ENCODE data around the gene RYR2. TPM values are rescaled to one million over a fixed set of nuclear protein-coding genes. Genes with fewer than 3 reads are reported as not detected.

RYR2 gene
- polyA plus RNA-seq, 1 of the 3 experiments (the other 2 are of a cell fraction): under 0.01 TPM

GRCh38 chr1:237799762-237800474, 757.9 kb downstream of the RYR2 start:
- Histone ChIP-seq H2AFZ (ENCODE audit: low read depth) (peak overlapping the region; percentile 93), H3K9me2 (no peaks in the 10 kb centered on the region), H3K27ac (ENCODE audit: low read depth in 2 of 2, low read length in 1 of 2) (no peak overlapping the region), H4K20me1 (ENCODE audit: insufficient read depth) (no peaks in the 10 kb centered on the region), H3K27me3 (ENCODE audit: insufficient read depth) (no peaks in the 10 kb centered on the region), H3F3A (replicated peaks; ENCODE audit: insufficient read depth) (no peaks in the 10 kb centered on the region), H3K9ac (no peak overlapping the region), H3K4me3 (ENCODE audit: low read depth in 2 of 2, low read length in 1 of 2) (peak overlapping the region in 1 of 2 experiments; percentile 11; a peak in 1 of 4 replicates), H3K9me3 (no peaks in the 10 kb centered on the region), H3K79me2 (ENCODE audit: insufficient read depth) (no peaks in the 10 kb centered on the region), H3K36me3 (replicated peaks in 1 of 2; ENCODE audit: control insufficient read depth in 1 of 2, insufficient read depth in 2 of 2, low read length in 1 of 2) (no peaks in the 10 kb centered on the region), H3K4me1 (ENCODE audit: control insufficient read depth in 1 of 2, insufficient read depth in 2 of 2, low read depth in 1 of 2, low read length in 1 of 2) (peaks cover 0 to 2% of the 10 kb centered on the region in 2 experiments; a peak in 2 of 4 replicates), H3K4me2 (no peak overlapping the region)
- CTCF ChIA-PET: interaction anchor here (0.6 to 3.0 kb wide), 24 partner anchors 9 to 1331 kb away, joined by 3 to 38 read pairs (median 4); no protein-coding TSS in a partner anchor
- 15% methylated on average over 4 of the region's 5 CpGs for WGBS (ENCODE audit: low lambda C conversion rate)
- POLR2A ChIA-PET: no interaction called here
- DNase-seq: peak; percentile 91
- TF ChIP-seq ELF1 (IDR thresholded peaks at IDR 0.05) (no peak), FOXM1 (IDR thresholded peaks at IDR 0.05; ENCODE audit: low read depth) (no peak), USF1 (IDR thresholded peaks at IDR 0.05; ENCODE audit: borderline replicate concordance, low read depth) (no peak), CTCF (IDR thresholded peaks at IDR 0.05) (peak; percentile 68), IRF3 (IDR thresholded peaks at IDR 0.05; ENCODE audit: low read depth, low read length) (no peak), SMC3 (IDR thresholded peaks at IDR 0.05; ENCODE audit: low read depth, low read length) (peak; percentile 77; the same call in 1 of the 2 replicates), YY1 (IDR thresholded peaks at IDR 0.05; ENCODE audit: low read depth) (no peak), GABPA (IDR thresholded peaks at IDR 0.05; ENCODE audit: low read depth) (no peak), USF2 (IDR thresholded peaks at IDR 0.05; ENCODE audit: borderline replicate concordance, low read depth, low read length) (no peak), TEAD4 (IDR thresholded peaks at IDR 0.05; ENCODE audit: borderline replicate concordance, insufficient read depth) (no peak), RFX5 (IDR thresholded peaks at IDR 0.05; ENCODE audit: low read length) (peak; percentile 84), MEF2A (IDR thresholded peaks at IDR 0.05; ENCODE audit: borderline replicate concordance, low read depth) (no peak), RCOR1 (IDR thresholded peaks at IDR 0.05; ENCODE audit: low read length) (no peak), FOXJ3 (CRISPR knock-in tag; IDR thresholded peaks at IDR 0.05) (no peak), MAX (IDR thresholded peaks at IDR 0.05; ENCODE audit: low read depth) (no peak), RAD21 (IDR thresholded peaks at IDR 0.05; ENCODE audit: low read length) (peak; percentile 92), PBX3 (IDR thresholded peaks at IDR 0.05) (no peak), POLR2AphosphoS5 (IDR thresholded peaks at IDR 0.05; ENCODE audit: low read depth, low read length) (no peak), TAF1 (IDR thresholded peaks at IDR 0.05; ENCODE audit: borderline replicate concordance, low read depth, low read length) (no peak)

Data from SK-N-SH (cell line).